NB4 (cell line): ENCODE data around the gene MCRIP2.

Experiments used
- POLR2A ChIP-seq: IDR thresholded peaks from 2 replicates; pipeline ENCODE4 v1.6.1; 2011; ENCODE audit warnings: mild to moderate bottlenecking; ENCODE audit not compliant: insufficient read length; ENCODE audit errors: extremely low read depth
- TF ChIP-seq, protein P1 (sequence below): IDR thresholded peaks from one replicate; pipeline ENCODE4 v1.5.1; 2012; ENCODE audit warnings: low read depth, low read length

DNA sequence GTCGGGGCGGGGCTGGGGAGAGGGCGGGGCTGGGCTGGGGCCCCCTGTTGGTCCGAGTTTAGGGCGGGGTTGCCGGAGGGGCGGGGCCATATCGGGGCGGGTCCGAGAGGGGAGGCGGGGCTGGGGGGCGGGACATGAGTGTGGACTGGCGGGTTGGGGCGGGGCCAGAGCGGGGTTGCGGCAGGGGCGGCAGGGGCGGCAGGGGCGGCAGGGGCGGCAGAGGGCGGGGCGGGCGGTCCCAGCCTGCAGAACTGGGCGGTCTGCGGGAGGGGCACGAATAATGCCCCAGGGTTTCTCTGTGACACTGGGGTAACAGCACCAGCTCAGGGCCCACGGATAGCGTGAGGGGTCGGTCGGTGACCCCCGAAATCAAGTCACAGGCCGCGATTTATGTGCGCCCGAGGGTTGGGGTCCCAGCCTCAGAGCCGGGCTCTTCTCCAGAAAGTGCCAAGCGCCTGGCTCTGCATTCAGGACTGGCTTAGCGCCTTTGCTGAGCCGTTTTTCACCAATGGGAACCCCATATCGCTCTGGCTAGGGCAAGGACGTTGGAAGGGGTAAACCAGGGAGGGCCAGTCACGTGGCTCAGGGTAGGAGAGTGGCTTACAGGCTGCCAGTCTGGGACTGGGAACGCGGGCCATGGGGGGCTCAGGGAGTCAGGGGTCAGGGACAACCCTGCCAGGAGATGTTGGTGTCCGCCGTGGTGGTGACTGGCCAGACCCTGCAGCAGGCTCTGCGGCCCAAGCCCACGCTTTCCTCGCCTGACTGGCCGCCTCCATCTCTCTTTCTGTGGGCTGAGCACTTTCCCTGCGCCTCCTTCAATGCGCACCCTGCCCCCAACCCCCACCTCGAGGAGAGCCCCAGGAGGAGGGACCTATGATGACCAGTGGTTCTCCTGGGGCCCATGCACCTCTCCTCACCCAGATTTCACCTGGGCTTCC, 4.3 kb upstream of the MCRIP2 start:
- no peak for TF ChIP-seq POLR2A
- TF ChIP-seq, protein P1, sequence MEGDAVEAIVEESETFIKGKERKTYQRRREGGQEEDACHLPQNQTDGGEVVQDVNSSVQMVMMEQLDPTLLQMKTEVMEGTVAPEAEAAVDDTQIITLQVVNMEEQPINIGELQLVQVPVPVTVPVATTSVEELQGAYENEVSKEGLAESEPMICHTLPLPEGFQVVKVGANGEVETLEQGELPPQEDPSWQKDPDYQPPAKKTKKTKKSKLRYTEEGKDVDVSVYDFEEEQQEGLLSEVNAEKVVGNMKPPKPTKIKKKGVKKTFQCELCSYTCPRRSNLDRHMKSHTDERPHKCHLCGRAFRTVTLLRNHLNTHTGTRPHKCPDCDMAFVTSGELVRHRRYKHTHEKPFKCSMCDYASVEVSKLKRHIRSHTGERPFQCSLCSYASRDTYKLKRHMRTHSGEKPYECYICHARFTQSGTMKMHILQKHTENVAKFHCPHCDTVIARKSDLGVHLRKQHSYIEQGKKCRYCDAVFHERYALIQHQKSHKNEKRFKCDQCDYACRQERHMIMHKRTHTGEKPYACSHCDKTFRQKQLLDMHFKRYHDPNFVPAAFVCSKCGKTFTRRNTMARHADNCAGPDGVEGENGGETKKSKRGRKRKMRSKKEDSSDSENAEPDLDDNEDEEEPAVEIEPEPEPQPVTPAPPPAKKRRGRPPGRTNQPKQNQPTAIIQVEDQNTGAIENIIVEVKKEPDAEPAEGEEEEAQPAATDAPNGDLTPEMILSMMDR = no peak
